Measurements from ENCODE around the gene KIAA1328.

DNA sequence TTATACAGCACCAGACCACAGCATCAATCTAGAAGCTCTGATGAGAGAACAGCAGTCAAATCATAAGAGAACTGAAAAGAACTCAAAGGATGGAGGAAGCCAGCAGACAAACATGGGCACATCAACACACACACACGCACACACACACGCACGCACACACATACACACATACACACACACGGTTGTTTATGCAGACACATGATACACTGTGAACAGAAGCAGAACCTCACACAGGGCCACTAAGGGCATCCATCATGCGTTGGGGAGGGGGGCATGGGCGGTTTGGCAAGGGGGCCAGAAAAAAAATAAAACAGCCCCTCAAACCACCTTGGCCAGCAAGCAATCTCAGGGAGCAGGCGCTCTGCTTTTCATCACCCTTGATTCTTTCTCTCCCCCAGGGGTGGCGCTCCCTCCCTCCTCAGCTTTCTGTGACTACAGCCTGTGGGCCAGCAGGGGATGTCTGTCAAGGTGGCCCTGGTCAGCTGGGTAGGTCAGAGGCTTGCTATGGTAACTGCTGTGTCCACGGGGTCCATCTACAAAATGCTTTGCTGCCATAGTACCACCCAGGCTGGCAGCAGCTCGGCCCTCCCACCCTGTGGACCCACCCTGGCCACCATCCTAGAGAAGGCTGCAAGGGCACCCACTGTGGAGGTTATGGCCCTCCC lies 418.7 kb downstream of the KIAA1328 start:
- no peak for TF ChIP-seq POLR2A (IDR thresholded peaks at IDR 0.05; ENCODE audit: low read depth)
- TF ChIP-seq, protein P1, sequence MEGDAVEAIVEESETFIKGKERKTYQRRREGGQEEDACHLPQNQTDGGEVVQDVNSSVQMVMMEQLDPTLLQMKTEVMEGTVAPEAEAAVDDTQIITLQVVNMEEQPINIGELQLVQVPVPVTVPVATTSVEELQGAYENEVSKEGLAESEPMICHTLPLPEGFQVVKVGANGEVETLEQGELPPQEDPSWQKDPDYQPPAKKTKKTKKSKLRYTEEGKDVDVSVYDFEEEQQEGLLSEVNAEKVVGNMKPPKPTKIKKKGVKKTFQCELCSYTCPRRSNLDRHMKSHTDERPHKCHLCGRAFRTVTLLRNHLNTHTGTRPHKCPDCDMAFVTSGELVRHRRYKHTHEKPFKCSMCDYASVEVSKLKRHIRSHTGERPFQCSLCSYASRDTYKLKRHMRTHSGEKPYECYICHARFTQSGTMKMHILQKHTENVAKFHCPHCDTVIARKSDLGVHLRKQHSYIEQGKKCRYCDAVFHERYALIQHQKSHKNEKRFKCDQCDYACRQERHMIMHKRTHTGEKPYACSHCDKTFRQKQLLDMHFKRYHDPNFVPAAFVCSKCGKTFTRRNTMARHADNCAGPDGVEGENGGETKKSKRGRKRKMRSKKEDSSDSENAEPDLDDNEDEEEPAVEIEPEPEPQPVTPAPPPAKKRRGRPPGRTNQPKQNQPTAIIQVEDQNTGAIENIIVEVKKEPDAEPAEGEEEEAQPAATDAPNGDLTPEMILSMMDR (IDR thresholded peaks at IDR 0.05): no peak
- TF ChIP-seq POLR2AphosphoS5 (IDR thresholded peaks at IDR 0.05): no peak
- TF ChIP-seq EP300 (IDR thresholded peaks at IDR 0.05): no peak
